Psoas muscle (tissue), 8 donors: ENCODE data around the gene EEF1AKMT1. TPM values are rescaled to one million over a fixed set of nuclear protein-coding genes. Genes with fewer than 3 reads are reported as not detected.

Experiments
- ATAC-seq, 4 donors: fragments of 200-7000 bp; cut with Tn5 transposase; one replicate each; pipeline ENCODE4 v1.9.1; 2020; ENCODE audit warnings: moderate library complexity in 3 of 4, mild to moderate bottlenecking in 2 of 4
- DNase-seq, 2 donors: peaks; one replicate each; pipeline ENCODE4 v3.0.0-alpha.2; 2020
- H3K27ac ChIP-seq: fragments of 200-600 bp; one replicate; pipeline ENCODE4 v1.8.0; 2022
- H3K27me3 ChIP-seq, 3 donors: fragments of 200-600 bp in 1 of 3; one replicate each; pipeline versions ENCODE4 v1.6.1 to v1.8.0; 2013 to 2022; ENCODE audit warnings: low read length in 2 of 3, mild to moderate bottlenecking in 2 of 3, moderate library complexity in 1 of 3; ENCODE audit not compliant: insufficient read depth in 3 of 3
- H3K36me3 ChIP-seq, 2 donors: fragments of 200-600 bp in 1 of 2; one replicate each; pipeline versions ENCODE4 v1.6.1 to v1.8.0; 2013 to 2022; ENCODE audit warnings: low read depth in 1 of 2, mild to moderate bottlenecking in 1 of 2, moderate library complexity in 1 of 2; ENCODE audit not compliant: insufficient read depth in 1 of 2
- H3K4me1 ChIP-seq: fragments of 200-600 bp; one replicate; pipeline ENCODE4 v1.8.0; 2022
- H3K4me3 ChIP-seq: fragments of 200-600 bp; one replicate; pipeline ENCODE4 v1.8.0; 2022; ENCODE audit warnings: mild to moderate bottlenecking
- H3K9me3 ChIP-seq: fragments of 200-600 bp; one replicate; pipeline ENCODE4 v1.8.0; 2022
- CTCF ChIP-seq: fragments of 200-600 bp; IDR thresholded peaks from one replicate; pipeline ENCODE4 v1.8.0; 2022; ENCODE audit warnings: antibody characterized with exemption
- WGBS, 3 donors: extraction: QIAGEN DNeasy Blood & Tissue Kit; methylation state at CpG; one replicate each; pipeline versions ENCODE4 v1.1.6 to v1.1.7; 2013; 5-methylcytosine and 5-hydroxymethylcytosine counted together
- intact Hi-C, 2 donors: fragments of 100-400 bp; cut with DNase I; formaldehyde crosslinking; loops; one replicate each; pipeline versions ENCODE4 v1.11.0 to v1.14.2; 2022
- long read RNA-seq, 2 donors: library from polyadenylated mRNA; unstranded; transcript quantifications; one replicate each; pipeline ENCODE4 v2.0.0, GENCODE V29; 2021
- polyA plus RNA-seq, 3 donors: library from polyadenylated mRNA; stranded (reverse); fragments of 200-250 nt; gene quantifications; one replicate each; pipeline ENCODE4 v1.2.3, GENCODE V29; 2013
- total RNA-seq, 4 donors: library from RNA; stranded (reverse); fragmentation: NEBNext Ultra II Directional in 2 of 4; extraction: Animal tissue kit (Norgen Biotek cat#: 25700) in 2 of 4; gene quantifications; one replicate each; pipeline versions ENCODE4 v1.2.1 to v1.2.4, GENCODE V29; 2021 to 2023
- donor health status: healthy with polysubstance abuse.
- donor health status: DM: no; HTN: no; CAD: no; lungs with moderate emphysema.
- donor health status: Bipolar disorder and iron deficiency.
- donor health status: healthy.
- donor health status: DM: yes; HTN: yes; CAD: no.
- donor health status: DM: no; HTN: no; CAD: no.
- donor health status: DM: no; HTN: no; CAD: no.
- donor health status: DM: yes; HTN: yes; CAD: no.

EEF1AKMT1 gene
- 1 to 10 TPM; 8.2 to 8.9 (median 8.2) TPM for total RNA-seq
- polyA plus RNA-seq, result 1 to 10 TPM; 5.1 to 9.9 (median 7.1) TPM
- long read RNA-seq, donor 1, partial matches to known transcripts, result 0 of 3 reads
- long read RNA-seq, donor 1, other reads (novel, unspliced or antisense), result 0 of 3 reads
- long read RNA-seq, donor 2, partial matches to known transcripts, result 2 of 9 reads
- long read RNA-seq, donor 2, other reads (novel, unspliced or antisense), result 3 of 9 reads

- Histone ChIP-seq H3K4me1 (no peaks in the 10 kb centered on the region), H3K27me3 (no peaks in the 10 kb centered on the region), H3K4me3 (peak within 1 kb of the TSS; percentile 83), H3K36me3 (peaks cover 0 to 17% of the 10 kb centered on the region in 2 donors), H3K27ac (peak within 1 kb of the TSS; percentile 94), H3K9me3 (no peaks in the 10 kb centered on the region)
- TF ChIP-seq CTCF, result no peak
- 0 to 1% (median 0%) methylated on average over 71 to 72 of the region's 72 CpGs for WGBS, 3 donors
- ATAC-seq (peak; percentile 97 to 99 (median 98)), DNase-seq (peak; percentile 96 to 98)
- intact Hi-C loops, result loop anchor here in 1 of 2 donors (5.0 to 10.0 kb wide), 3 partner anchors 39 to 249 kb away; partner anchors contain the start of gene CRYL1
These were observed at the start of gene EEF1AKMT1 for GRCh38 chr13:20773194-20774080. TSS of gene EEF1AKMT1 (minus strand) at chr13:20773961. CDS start at chr13:20757598, 16,363 bp downstream.

- DNase-seq (no peak), ATAC-seq (no peak)
- Histone ChIP-seq H3K27ac (peak overlapping the region; percentile 89), H3K36me3 (peaks cover 0 to 3% of the 10 kb centered on the region in 2 donors), H3K27me3 (no peaks in the 10 kb centered on the region), H3K4me1 (peaks cover 23% of the 10 kb centered on the region), H3K4me3 (peak overlapping the region; percentile 55), H3K9me3 (no peaks in the 10 kb centered on the region)
- TF ChIP-seq CTCF, result no peak
- intact Hi-C loops, result no loop called here
- WGBS, 3 donors, result 61 to 71% (median 67%) methylated on average over 1 of the region's 1 CpG
These were observed 49.3 kb upstream of the EEF1AKMT1 start for GRCh38 chr13:20823071-20823470.

GRCh38 chr13:20822406-20822805 lies 48.6 kb upstream of the EEF1AKMT1 start:
- intact Hi-C loops, result no loop called here
- ATAC-seq, result peak; percentile 51 to 60 (median 55)
- Histone ChIP-seq H3K27me3 (no peaks in the 10 kb centered on the region), H3K4me3 (peak overlapping the region; percentile 55), H3K27ac (peak overlapping the region; percentile 89), H3K36me3 (peaks cover 0 to 3% of the 10 kb centered on the region in 2 donors), H3K9me3 (no peaks in the 10 kb centered on the region), H3K4me1 (peaks cover 23% of the 10 kb centered on the region)
- 55 to 62% (median 56%) methylated on average over 1 of the region's 1 CpG for WGBS, 3 donors
- no peak for DNase-seq
- TF ChIP-seq CTCF, result no peak

- ATAC-seq (no peak), DNase-seq (no peak)
- Histone ChIP-seq H3K4me3 (peak overlapping the region; percentile 55), H3K4me1 (peaks cover 46% of the 10 kb centered on the region), H3K9me3 (no peaks in the 10 kb centered on the region), H3K36me3 (peaks cover 0 to 3% of the 10 kb centered on the region in 2 donors), H3K27me3 (no peaks in the 10 kb centered on the region), H3K27ac (peak overlapping the region; percentile 89)
- TF ChIP-seq CTCF, result no peak
- intact Hi-C loops, result no loop called here
- 69 to 74% (median 72%) methylated on average over 3 of the region's 3 CpGs for WGBS, 3 donors
These were observed 46.0 kb upstream of the EEF1AKMT1 start for GRCh38 chr13:20819715-20820114.
